HG03460 (cell line): ENCODE measurements around the gene BORCS6.

Source experiments
- ATAC-seq: cut with Tn5 transposase; IDR thresholded peaks from one replicate; pipeline ENCODE4 v1.9.1; 2021; ENCODE audit not compliant: unreplicated experiment

Gene BORCS6

GRCh38 chr17:8155996-8156245, 34.1 kb downstream of the BORCS6 start:
- no peak for ATAC-seq

GRCh38 chr17:8155231-8155995, 34.6 kb downstream of the BORCS6 start:
- ATAC-seq, result no peak

- no peak for ATAC-seq
Measured at GRCh38 chr17:8154608-8155155, 35.3 kb downstream of the BORCS6 start.

GRCh38 chr17:8153957-8154607, 35.9 kb downstream of the BORCS6 start:
- no peak for ATAC-seq

GRCh38 chr17:8153525-8153956, 36.4 kb downstream of the BORCS6 start:
- ATAC-seq, result no peak

- ATAC-seq, result no peak
Measured at GRCh38 chr17:8153031-8153451, 36.9 kb downstream of the BORCS6 start.

DNA sequence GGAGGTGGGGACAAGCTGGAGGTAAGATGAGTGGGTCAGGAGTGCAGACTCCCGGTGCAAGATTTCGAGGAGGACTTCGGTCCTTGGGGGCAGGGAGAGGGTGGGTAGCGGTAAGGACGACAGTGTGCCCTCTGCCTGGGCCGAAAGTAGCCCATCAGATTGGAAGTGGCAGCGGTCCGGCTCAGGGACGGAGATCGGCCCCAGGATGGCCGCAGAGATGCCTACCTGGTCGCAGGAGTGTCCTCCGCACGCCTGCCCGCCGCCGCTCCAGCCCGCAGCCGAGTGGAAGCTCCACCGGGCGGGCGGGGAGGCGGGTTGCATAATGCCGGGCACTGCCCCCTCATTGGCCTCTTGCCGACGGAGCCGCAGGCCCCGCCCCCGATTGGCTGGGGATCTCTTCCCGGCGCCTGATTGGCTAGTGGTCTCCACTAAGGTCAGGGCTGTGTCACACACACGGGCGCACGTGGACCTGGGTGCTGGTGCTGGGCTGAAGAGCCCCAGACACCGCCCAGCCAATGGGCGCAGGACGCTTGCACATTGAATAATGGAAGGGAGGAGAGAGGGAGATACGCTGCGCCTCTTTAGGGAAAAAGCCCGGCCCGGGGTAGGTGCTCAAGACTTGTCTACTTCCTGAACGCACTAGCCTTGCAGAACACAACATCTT, 37.7 kb downstream of the BORCS6 start, which contains the start of gene PER1:
Gene PER1 (minus strand): TSS at position 293 of the 664 bp plus-strand sequence. CDS start 1,698 bp downstream, outside the sequence.
- no peak for ATAC-seq

DNA sequence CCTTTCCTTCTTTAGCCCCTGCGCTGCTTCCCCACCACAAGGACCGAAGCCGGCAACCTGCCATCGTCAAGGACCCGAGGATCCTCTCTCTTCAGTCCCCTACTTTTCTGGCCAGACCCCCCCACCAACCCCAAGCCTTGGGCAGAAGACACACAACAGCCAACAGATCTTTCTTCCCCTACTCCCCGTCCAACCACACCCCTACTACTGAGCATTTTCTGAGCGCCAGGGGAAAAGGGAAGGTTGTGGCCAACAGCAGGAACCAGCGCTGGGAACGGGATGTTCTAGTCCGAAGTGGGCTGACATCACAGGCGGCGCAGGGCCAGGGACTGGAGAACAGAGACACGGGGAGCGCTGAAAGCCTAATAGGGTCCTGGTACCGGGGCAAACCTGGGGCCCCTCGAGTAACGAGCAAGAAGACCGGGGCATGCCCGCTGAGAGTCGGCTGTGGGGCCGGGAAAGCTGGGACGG, 38.3 kb downstream of the BORCS6 start:
- no peak for ATAC-seq

DNA sequence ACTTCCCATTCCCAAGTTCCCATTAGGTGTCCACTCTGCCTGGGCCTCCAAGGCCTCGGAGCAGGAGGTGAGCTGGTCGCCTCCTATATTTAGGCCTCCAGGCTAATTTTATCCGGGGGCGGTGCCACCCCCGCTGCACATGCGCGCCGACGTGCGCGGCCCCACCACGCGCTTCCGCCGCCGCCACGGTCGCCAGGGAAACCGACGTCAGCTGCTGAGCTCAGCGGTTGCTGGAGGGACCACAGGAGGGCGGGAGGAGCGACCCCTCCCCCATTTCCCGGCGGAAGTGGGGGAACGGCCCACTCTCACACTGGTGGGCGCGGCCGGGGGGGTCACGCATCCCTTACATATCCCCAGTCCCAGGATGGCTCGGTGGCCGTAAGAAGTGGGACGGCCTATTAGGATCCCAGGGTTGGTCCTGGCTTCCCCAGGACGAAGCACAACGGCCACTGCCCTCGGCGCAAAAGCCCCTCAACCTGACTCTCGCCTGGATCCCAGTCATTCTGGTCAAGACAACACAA, 38.8 kb downstream of the BORCS6 start:
- peak; percentile 49 for ATAC-seq

- ATAC-seq, result no peak
Measured at GRCh38 chr17:8150194-8151119, 39.5 kb downstream of the BORCS6 start.

GRCh38 chr17:8149419-8150193, 40.4 kb downstream of the BORCS6 start:
- no peak for ATAC-seq

GRCh38 chr17:8148560-8148959, 41.4 kb downstream of the BORCS6 start:
- no peak for ATAC-seq

DNA sequence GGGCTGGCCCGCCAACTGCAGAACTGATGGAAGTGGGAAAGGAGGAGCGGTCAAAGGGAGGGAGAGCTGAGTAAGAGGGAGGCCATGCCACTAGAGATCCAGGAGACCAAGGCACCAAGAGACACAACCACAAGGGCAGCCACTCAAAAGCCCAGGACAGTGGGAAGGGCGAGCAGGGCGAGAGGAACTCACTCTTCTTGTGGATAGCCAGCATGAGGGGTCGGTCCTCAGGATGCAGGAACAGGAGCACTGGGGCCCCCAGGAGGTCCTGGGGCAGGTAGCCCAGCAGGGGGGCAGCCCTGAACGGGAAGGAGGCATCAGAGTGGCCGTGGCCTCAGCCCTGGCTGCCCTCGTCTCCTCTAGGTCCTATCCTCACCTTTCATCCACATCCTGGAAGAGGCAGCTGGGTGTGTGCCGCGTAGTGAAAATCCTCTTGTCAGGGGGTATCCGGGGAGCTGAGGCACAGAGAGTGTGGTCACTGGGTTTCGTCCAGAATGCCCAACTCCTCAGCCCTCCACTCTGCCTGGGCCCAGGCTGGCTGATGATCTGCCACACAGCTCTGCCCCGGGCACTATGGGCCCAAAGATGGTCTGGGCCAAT, 42.1 kb downstream of the BORCS6 start:
- no peak for ATAC-seq

- no peak for ATAC-seq
Measured at GRCh38 chr17:8147141-8147804, 42.7 kb downstream of the BORCS6 start.

- ATAC-seq, result no peak
Measured at GRCh38 chr17:8146381-8147140, 43.4 kb downstream of the BORCS6 start.

DNA sequence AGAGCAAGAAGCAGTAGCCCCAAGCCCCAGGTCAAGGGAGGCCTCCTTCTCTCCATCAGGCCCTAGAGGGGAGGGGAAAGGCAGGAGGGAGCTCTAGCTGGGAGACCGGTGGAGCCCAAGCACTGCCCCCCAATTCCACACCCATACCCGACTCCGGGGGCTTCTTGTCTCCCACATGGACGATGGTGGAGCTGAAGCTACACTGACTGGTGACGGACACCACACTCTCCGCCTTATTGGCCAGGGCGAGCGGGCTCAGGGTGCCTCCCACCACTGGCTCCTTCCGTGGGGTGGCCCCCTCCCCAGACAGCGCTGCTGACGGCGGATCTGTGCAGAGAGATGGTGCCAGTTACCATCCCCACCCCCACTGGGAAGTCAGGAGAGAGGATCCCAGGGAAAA, 44.2 kb downstream of the BORCS6 start:
- ATAC-seq, result no peak

GRCh38 chr17:8144401-8145231, 45.4 kb downstream of the BORCS6 start:
- ATAC-seq, result no peak
